Mesenchymal stem cell (in vitro differentiated cells and primary cell): ENCODE measurements around the gene IRAK3.
"Not testable (repeated sequence)": the region's sequence is repeated elsewhere in the genome, so short reads cannot be mapped to it uniquely, and the experiment has no call there.

Source experiments
- DNase-seq: peaks from one replicate; pipeline ENCODE4 v3.0.0-alpha.2; 2013
- H2AFZ ChIP-seq: one replicate; pipeline ENCODE4 v1.6.1; 2013; ENCODE audit warnings: low read depth, mild to moderate bottlenecking, control low read depth, inconsistent platforms, low read length, moderate library complexity
- H2AK5ac ChIP-seq: 2 replicates; pipeline ENCODE4 v1.6.1; 2013; ENCODE audit warnings: low read length, moderate library complexity, mild to moderate bottlenecking, inconsistent platforms; ENCODE audit not compliant: severe bottlenecking
- H2BK120ac ChIP-seq: one replicate; pipeline ENCODE4 v1.6.1; 2013; ENCODE audit warnings: low read depth, mild to moderate bottlenecking, inconsistent platforms, low read length, moderate library complexity
- H2BK12ac ChIP-seq, 2 experiments: one replicate each; pipeline ENCODE4 v1.6.1; 2013; ENCODE audit warnings: inconsistent platforms in 2 of 2, low read length in 2 of 2, mild to moderate bottlenecking in 2 of 2, moderate library complexity in 2 of 2, control low read depth in 1 of 2
- H2BK15ac ChIP-seq: one replicate; pipeline ENCODE4 v1.6.1; 2013; ENCODE audit warnings: mild to moderate bottlenecking, low read depth, inconsistent platforms; ENCODE audit not compliant: poor library complexity, severe bottlenecking
- H2BK5ac ChIP-seq: 2 replicates; pipeline ENCODE4 v1.6.1; 2013; ENCODE audit warnings: low read depth, mild to moderate bottlenecking, low read length, control low read depth, inconsistent platforms; ENCODE audit not compliant: poor library complexity, severe bottlenecking
- H3K14ac ChIP-seq, 2 experiments: one replicate each; pipeline ENCODE4 v1.6.1; 2013; ENCODE audit warnings: inconsistent platforms in 2 of 2, low read length in 2 of 2, control low read depth in 1 of 2, mild to moderate bottlenecking in 1 of 2, moderate library complexity in 1 of 2
- H3K18ac ChIP-seq, 2 experiments: one replicate each; pipeline ENCODE4 v1.6.1; 2013; ENCODE audit warnings: inconsistent platforms in 2 of 2, low read length in 2 of 2, control low read depth in 1 of 2, low read depth in 1 of 2, mild to moderate bottlenecking in 1 of 2
- H3K23ac ChIP-seq, 2 experiments: one replicate each; pipeline ENCODE4 v1.6.1; 2013; ENCODE audit warnings: inconsistent platforms in 2 of 2, low read length in 2 of 2, mild to moderate bottlenecking in 2 of 2, moderate library complexity in 2 of 2, control low read depth in 1 of 2
- H3K27ac ChIP-seq: 2 replicates; pipeline ENCODE4 v1.5.1; 2013; ENCODE audit warnings: mild to moderate bottlenecking, moderate library complexity, low read length, control low read depth, inconsistent platforms; ENCODE audit not compliant: poor library complexity, severe bottlenecking
- H3K27me3 ChIP-seq, 2 experiments: 2 replicates each; pipeline versions ENCODE4 v1.6.1 to v1.7.0; 2013; ENCODE audit warnings: low read length in 2 of 2, mild to moderate bottlenecking in 2 of 2, moderate library complexity in 2 of 2, control low read depth in 1 of 2, inconsistent platforms in 1 of 2; ENCODE audit not compliant: control insufficient read depth in 1 of 2, insufficient read depth in 1 of 2
- H3K36me3 ChIP-seq, 2 experiments: 2 replicates each; pipeline versions ENCODE4 v1.6.1 to v1.7.0; 2013; ENCODE audit warnings: low read length in 2 of 2, control low read depth in 1 of 2, inconsistent platforms in 1 of 2, low read depth in 1 of 2, mild to moderate bottlenecking in 1 of 2; ENCODE audit not compliant: insufficient read depth in 2 of 2, control insufficient read depth in 1 of 2
- H3K4ac ChIP-seq, 2 experiments: one replicate each; pipeline ENCODE4 v1.6.1; 2013; ENCODE audit warnings: inconsistent platforms in 2 of 2, low read length in 2 of 2, mild to moderate bottlenecking in 2 of 2, moderate library complexity in 2 of 2, control low read depth in 1 of 2, low read depth in 1 of 2
- H3K4me1 ChIP-seq: 2 replicates; pipeline ENCODE4 v1.6.1; 2013; ENCODE audit warnings: low read depth, low read length, control low read depth; ENCODE audit not compliant: control insufficient read depth, insufficient read depth
- H3K4me2 ChIP-seq: 2 replicates; pipeline ENCODE4 v1.6.1; 2013; ENCODE audit warnings: low read length, mild to moderate bottlenecking, inconsistent platforms; ENCODE audit not compliant: poor library complexity, severe bottlenecking
- H3K4me3 ChIP-seq, 2 experiments: 2 replicates each; pipeline versions ENCODE4 v1.5.1 to v1.7.0; 2013; ENCODE audit warnings: low read length in 2 of 2, mild to moderate bottlenecking in 2 of 2, control low read depth in 1 of 2, low read depth in 1 of 2; ENCODE audit not compliant: insufficient read depth in 1 of 2
- H3K79me1 ChIP-seq: replicated peaks from 2 replicates; pipeline ENCODE4 v1.6.1; 2013; ENCODE audit warnings: mild to moderate bottlenecking, control low read depth, low read length, inconsistent platforms; ENCODE audit not compliant: poor library complexity, severe bottlenecking
- H3K9ac ChIP-seq: 2 replicates; pipeline ENCODE4 v1.7.0; 2013; ENCODE audit warnings: mild to moderate bottlenecking, low read length, moderate library complexity
- H3K9me3 ChIP-seq: 2 replicates; pipeline ENCODE4 v1.7.0; 2013; ENCODE audit warnings: mild to moderate bottlenecking, low read length; ENCODE audit not compliant: control insufficient read depth
- H4K8ac ChIP-seq: one replicate; pipeline ENCODE4 v1.6.1; 2013; ENCODE audit warnings: inconsistent platforms, mild to moderate bottlenecking, low read length, moderate library complexity
- H4K91ac ChIP-seq: one replicate; pipeline ENCODE4 v1.6.1; 2013; ENCODE audit warnings: mild to moderate bottlenecking, low read length, inconsistent platforms
- WGBS: methylation state at CpG from one replicate; pipeline ENCODE4 v1.1.7; 2013; ENCODE audit warnings: mixed read lengths; 5-methylcytosine and 5-hydroxymethylcytosine counted together

Gene IRAK3

DNA sequence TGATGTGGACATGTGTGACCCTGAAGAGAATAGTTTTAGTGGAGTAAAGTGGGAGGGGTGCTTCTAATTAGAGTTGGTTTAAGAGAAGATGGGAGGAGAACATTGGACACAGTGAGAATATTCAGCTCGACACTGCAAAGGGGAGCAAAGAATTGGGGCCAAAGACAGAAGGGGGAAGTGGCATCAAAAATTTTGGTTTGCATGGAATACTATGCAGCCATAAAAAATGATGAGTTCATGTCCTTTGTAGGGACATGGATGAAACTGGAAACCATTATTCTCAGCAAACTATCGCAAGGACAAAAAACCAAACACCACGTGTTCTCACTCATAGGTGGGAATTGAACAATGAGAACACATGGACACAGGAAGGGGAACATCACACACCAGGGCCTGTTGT lies 4.2 kb upstream of the IRAK3 start:
- not testable (repeated sequence) for H3K36me3 ChIP-seq, H3K4me1 ChIP-seq, H3K23ac ChIP-seq, H3K4ac ChIP-seq, H3K79me1 ChIP-seq, H3K9me3 ChIP-seq, H2BK15ac ChIP-seq, H2BK5ac ChIP-seq, H3K14ac ChIP-seq, H2BK12ac ChIP-seq, H4K8ac ChIP-seq, H2AK5ac ChIP-seq, H3K4me3 ChIP-seq, H3K27ac ChIP-seq, H4K91ac ChIP-seq, H3K18ac ChIP-seq, H3K4me2 ChIP-seq, H3K9ac ChIP-seq, DNase-seq, H2BK120ac ChIP-seq, H2AFZ ChIP-seq
- peaks cover 0 to 45% of the 10 kb centered on the region in 2 experiments for H3K27me3 ChIP-seq
- 71% methylated on average over 2 of the region's 3 CpGs for WGBS

- no peak overlapping the region for H4K8ac ChIP-seq
- no peak for DNase-seq
- H3K9ac ChIP-seq: no peak overlapping the region
- no peak overlapping the region for H2AFZ ChIP-seq
- H2BK12ac ChIP-seq: no peak overlapping the region
- H3K9me3 ChIP-seq: no peaks in the 10 kb centered on the region
- no peak overlapping the region for H2BK15ac ChIP-seq
- no peaks in the 10 kb centered on the region for H3K36me3 ChIP-seq
- H3K14ac ChIP-seq: no peak overlapping the region
- H3K23ac ChIP-seq: no peak overlapping the region
- no peak overlapping the region for H2BK5ac ChIP-seq
- no peak overlapping the region for H3K27ac ChIP-seq
- WGBS: 74% methylated on average over 2 of the region's 2 CpGs
- H3K79me1 ChIP-seq: no peaks in the 10 kb centered on the region
- H3K4me3 ChIP-seq: no peak overlapping the region
- no peak overlapping the region for H2BK120ac ChIP-seq
- no peak overlapping the region for H3K18ac ChIP-seq
- H3K4ac ChIP-seq: no peak overlapping the region
- no peak overlapping the region for H4K91ac ChIP-seq
- peaks cover 0 to 59% of the 10 kb centered on the region in 2 experiments for H3K27me3 ChIP-seq
- no peak overlapping the region for H2AK5ac ChIP-seq
- no peak overlapping the region for H3K4me2 ChIP-seq
- peaks cover 9% of the 10 kb centered on the region for H3K4me1 ChIP-seq
Observed at GRCh38 chr12:66187036-66187435, 2.0 kb upstream of the IRAK3 start.

- H3K14ac ChIP-seq: no peak overlapping the region
- no peak overlapping the region for H3K9ac ChIP-seq
Observed at GRCh38 chr12:66187821-66188220, 1.2 kb upstream of the IRAK3 start.

GRCh38 chr12:66189486-66189843 lies 451 bp downstream of the IRAK3 start:
- H3K4me1 ChIP-seq: peaks cover 9% of the 10 kb centered on the region
- H3K9me3 ChIP-seq: no peaks in the 10 kb centered on the region
- H4K91ac ChIP-seq: peak overlapping the region; percentile 84
- DNase-seq: no peak
- peak overlapping the region in 1 of 2 experiments; percentile 65 for H3K18ac ChIP-seq
- peak overlapping the region in 1 of 2 experiments; percentile 55 for H3K14ac ChIP-seq
- H3K27ac ChIP-seq: no peak overlapping the region
- peak overlapping the region; percentile 92 for H3K9ac ChIP-seq
- peak overlapping the region; percentile 55 for H3K4me2 ChIP-seq
- no peak overlapping the region for H3K23ac ChIP-seq
- no peaks in the 10 kb centered on the region for H3K36me3 ChIP-seq
- H3K4ac ChIP-seq: no peak overlapping the region
- peaks cover 0 to 44% of the 10 kb centered on the region in 2 experiments for H3K27me3 ChIP-seq
- H2BK5ac ChIP-seq: no peak overlapping the region
- H2BK15ac ChIP-seq: no peak overlapping the region
- no peak overlapping the region for H2BK120ac ChIP-seq
- 13% methylated on average over 12 of the region's 18 CpGs for WGBS
- no peak overlapping the region for H2AK5ac ChIP-seq
- peak overlapping the region; percentile 46 to 84 for H3K4me3 ChIP-seq
- no peak overlapping the region for H2BK12ac ChIP-seq
- H4K8ac ChIP-seq: peak overlapping the region; percentile 83
- no peaks in the 10 kb centered on the region for H3K79me1 ChIP-seq
- H2AFZ ChIP-seq: peak overlapping the region; percentile 68

More at GRCh38 chr12:66187821-66188220, 1.2 kb upstream of the IRAK3 start:
- Histone ChIP-seq H2AFZ (no peak overlapping the region), H4K91ac (no peak overlapping the region), H2BK5ac (no peak overlapping the region), H3K79me1 (no peaks in the 10 kb centered on the region), H4K8ac (no peak overlapping the region), H3K4me1 (peaks cover 9% of the 10 kb centered on the region), H3K27ac (no peak overlapping the region), H2BK12ac (no peak overlapping the region), H2BK15ac (no peak overlapping the region), H2AK5ac (no peak overlapping the region), H3K4ac (no peak overlapping the region), H3K36me3 (no peaks in the 10 kb centered on the region), H3K4me2 (no peak overlapping the region), H3K9me3 (no peaks in the 10 kb centered on the region), H3K23ac (no peak overlapping the region), H2BK120ac (no peak overlapping the region), H3K27me3 (peaks cover 0 to 52% of the 10 kb centered on the region in 2 experiments), H3K18ac (no peak overlapping the region), H3K4me3 (no peak overlapping the region)
- DNase-seq: no peak
- 91% methylated on average over 3 of the region's 4 CpGs for WGBS
